Measurements from ENCODE around the gene NECTIN3. TPM values are rescaled to one million over a fixed set of nuclear protein-coding genes. Genes with fewer than 3 reads are reported as not detected.

Gene NECTIN3
- total RNA-seq, 2 experiments from 2014 or later: 0.22 TPM; not detected in 1

- intact Hi-C loops (cut with micrococcal nuclease; ENCODE audit: unreplicated experiment): no loop called here
Observed at GRCh38 chr3:111047042-111047441, 24.6 kb upstream of the NECTIN3 start.

GRCh38 chr3:111047812-111048435, 23.7 kb upstream of the NECTIN3 start:
- BruUV-seq (replicated peaks): no TSS peak
- H3K4me1 ChIP-seq (ENCODE audit: insufficient read depth, low read length, poor library complexity, severe bottlenecking): no peaks in the 10 kb centered on the region
- H3K27ac ChIP-seq (ENCODE audit: low read depth, low read length, poor library complexity, severe bottlenecking): no peak overlapping the region
- H3K79me2 ChIP-seq (ENCODE audit: insufficient read depth, low read depth, low read length): no peaks in the 10 kb centered on the region
- ChIA-PET CTCF (ENCODE audit: unreplicated experiment) (no interaction called here), POLR2A (no interaction called here)
- DNase-seq (ENCODE audit: low spot score): no peak
- H2AFZ ChIP-seq (ENCODE audit: low read length): no peak overlapping the region
- no peak overlapping the region for H3K4me2 ChIP-seq (ENCODE audit: low read length)
- intact Hi-C loops (cut with micrococcal nuclease; ENCODE audit: unreplicated experiment): no loop called here
- H3K4me3 ChIP-seq (ENCODE audit: low read depth, low read length, poor library complexity, severe bottlenecking): no peak overlapping the region
- H4K20me1 ChIP-seq (ENCODE audit: insufficient read depth, low read length): no peaks in the 10 kb centered on the region
- H3K9me3 ChIP-seq (ENCODE audit: low read length): no peaks in the 10 kb centered on the region
- TF ChIP-seq CTCF (conservative IDR thresholded peaks at IDR 0.05; ENCODE audit: low read length): no peak
- TF ChIP-seq EZH2phosphoT487 (IDR thresholded peaks at IDR 0.05; ENCODE audit: borderline replicate concordance, low read depth, low read length): no peak
- no peaks in the 10 kb centered on the region for H3K36me3 ChIP-seq (ENCODE audit: insufficient read depth, low read length)
- no peaks in the 10 kb centered on the region for H3K9me2 ChIP-seq (ENCODE audit: insufficient read depth, low read length)

More at GRCh38 chr3:111047042-111047441, 24.6 kb upstream of the NECTIN3 start:
- BruUV-seq (replicated peaks): no TSS peak
- H2AFZ ChIP-seq (ENCODE audit: low read length): no peak overlapping the region
- H3K79me2 ChIP-seq (ENCODE audit: insufficient read depth, low read depth, low read length): no peaks in the 10 kb centered on the region
- H3K27ac ChIP-seq (ENCODE audit: low read depth, low read length, poor library complexity, severe bottlenecking): no peak overlapping the region
- H3K9me2 ChIP-seq (ENCODE audit: insufficient read depth, low read length): no peaks in the 10 kb centered on the region
- no peak for TF ChIP-seq CTCF (conservative IDR thresholded peaks at IDR 0.05; ENCODE audit: low read length)
- TF ChIP-seq EZH2phosphoT487 (IDR thresholded peaks at IDR 0.05; ENCODE audit: borderline replicate concordance, low read depth, low read length): no peak
- H3K4me3 ChIP-seq (ENCODE audit: low read depth, low read length, poor library complexity, severe bottlenecking): no peak overlapping the region
- CTCF ChIA-PET (ENCODE audit: unreplicated experiment): no interaction called here
- H3K4me2 ChIP-seq (ENCODE audit: low read length): no peak overlapping the region
- no peak for DNase-seq (ENCODE audit: low spot score)
- POLR2A ChIA-PET: no interaction called here
- no peaks in the 10 kb centered on the region for H3K4me1 ChIP-seq (ENCODE audit: insufficient read depth, low read length, poor library complexity, severe bottlenecking)
- no peaks in the 10 kb centered on the region for H4K20me1 ChIP-seq (ENCODE audit: insufficient read depth, low read length)
- H3K36me3 ChIP-seq (ENCODE audit: insufficient read depth, low read length): no peaks in the 10 kb centered on the region
- no peaks in the 10 kb centered on the region for H3K9me3 ChIP-seq (ENCODE audit: low read length)

GRCh38 chr3:111051354-111051753, 20.3 kb upstream of the NECTIN3 start:
- TF ChIP-seq CTCF (conservative IDR thresholded peaks at IDR 0.05; ENCODE audit: low read length): no peak
- no peak for TF ChIP-seq EZH2phosphoT487 (IDR thresholded peaks at IDR 0.05; ENCODE audit: borderline replicate concordance, low read depth, low read length)

More at GRCh38 chr3:111051354-111051753, 20.3 kb upstream of the NECTIN3 start:
- POLR2A ChIA-PET: no interaction called here
- CTCF ChIA-PET (ENCODE audit: unreplicated experiment): no interaction called here
- H3K4me2 ChIP-seq (ENCODE audit: low read length): no peak overlapping the region
- BruUV-seq (replicated peaks): no TSS peak
- no peak overlapping the region for H2AFZ ChIP-seq (ENCODE audit: low read length)
- no peaks in the 10 kb centered on the region for H3K9me2 ChIP-seq (ENCODE audit: insufficient read depth, low read length)
- no peaks in the 10 kb centered on the region for H4K20me1 ChIP-seq (ENCODE audit: insufficient read depth, low read length)
- H3K9me3 ChIP-seq (ENCODE audit: low read length): no peaks in the 10 kb centered on the region
- H3K36me3 ChIP-seq (ENCODE audit: insufficient read depth, low read length): no peaks in the 10 kb centered on the region
- no peak for DNase-seq (ENCODE audit: low spot score)
- H3K27ac ChIP-seq (ENCODE audit: low read depth, low read length, poor library complexity, severe bottlenecking): no peak overlapping the region
- H3K4me3 ChIP-seq (ENCODE audit: low read depth, low read length, poor library complexity, severe bottlenecking): no peak overlapping the region
- no peaks in the 10 kb centered on the region for H3K79me2 ChIP-seq (ENCODE audit: insufficient read depth, low read depth, low read length)
- intact Hi-C loops (cut with micrococcal nuclease; ENCODE audit: unreplicated experiment): no loop called here
- no peaks in the 10 kb centered on the region for H3K4me1 ChIP-seq (ENCODE audit: insufficient read depth, low read length, poor library complexity, severe bottlenecking)
